Measurements from ENCODE around the gene UBASH3B.

- TF ChIP-seq CTCF (IDR thresholded peaks at IDR 0.05; ENCODE audit: insufficient read depth, low read depth, low read length) = no peak
- no peak for TF ChIP-seq EZH2 (IDR thresholded peaks at IDR 0.05; ENCODE audit: insufficient read depth, low read length)
Observed at GRCh38 chr11:122853261-122853660, 197.7 kb downstream of the UBASH3B start.
